ENCODE measurements around the gene SGIP1. TPM values are rescaled to one million over a fixed set of nuclear protein-coding genes. Genes with fewer than 3 reads are reported as not detected.

Gene SGIP1
- total and polyA plus RNA-seq, 2 of the 4 experiments (the other 2 are of a cell fraction) = 27.1 to 42.7 TPM

- no peak overlapping the region for H3K4me2 ChIP-seq (ENCODE audit: low read depth, low read length)
- H4K5ac ChIP-seq (ENCODE audit: low read depth, low read length) = no peak overlapping the region
- H2BK120ac ChIP-seq (ENCODE audit: low read depth, low read length) = no peak overlapping the region
- peaks cover 34 to 69% of the 10 kb centered on the region in 2 experiments for H3K79me1 ChIP-seq (ENCODE audit: low read depth in 1 of 2, low read length in 2 of 2)
- peaks cover 12% of the 10 kb centered on the region; the same call in 1 of the 2 replicates for H4K20me1 ChIP-seq (ENCODE audit: insufficient read depth, low read length)
- peaks cover 28% of the 10 kb centered on the region for H3K36me3 ChIP-seq (ENCODE audit: control insufficient read depth, insufficient read depth, low read length)
- H2BK20ac ChIP-seq (ENCODE audit: low read depth, low read length) = no peak overlapping the region
- no peak overlapping the region for H2AK9ac ChIP-seq (replicated peaks; ENCODE audit: low read depth, low read length, poor library complexity)
- H3K4me3 ChIP-seq (ENCODE audit: insufficient read depth, low read depth, low read length) = no peak overlapping the region
- no peak overlapping the region for H3K23ac ChIP-seq (ENCODE audit: low read depth, low read length)
- H2BK5ac ChIP-seq (ENCODE audit: low read depth, low read length, poor library complexity, severe bottlenecking) = no peak overlapping the region
- H2BK15ac ChIP-seq (ENCODE audit: low read depth, low read length) = no peak overlapping the region
- no peak overlapping the region for H3K56ac ChIP-seq (ENCODE audit: extremely low read depth, insufficient read depth, low read length)
- TF ChIP-seq NFE2L2 (IDR thresholded peaks at IDR 0.05; ENCODE audit: low read depth, low read length) (no peak), CTCF (conservative IDR thresholded peaks at IDR 0.05; ENCODE audit: low read depth, low read length) (no peak), BHLHE40 (IDR thresholded peaks at IDR 0.05; ENCODE audit: low read depth, low read length) (no peak), MXI1 (IDR thresholded peaks at IDR 0.05; ENCODE audit: borderline replicate concordance, low read depth, low read length) (no peak), RCOR1 (IDR thresholded peaks at IDR 0.05; ENCODE audit: insufficient replicate concordance, low read length) (no peak), MAZ (IDR thresholded peaks at IDR 0.05; ENCODE audit: borderline replicate concordance, low read depth, low read length) (no peak), CEBPB (IDR thresholded peaks at IDR 0.05; ENCODE audit: low read depth, low read length) (no peak), ELK1 (IDR thresholded peaks at IDR 0.05; ENCODE audit: borderline replicate concordance, low read depth, low read length) (no peak), CHD1 (IDR thresholded peaks at IDR 0.05; ENCODE audit: low read depth, low read length) (no peak), MAFK (IDR thresholded peaks at IDR 0.05; ENCODE audit: low read depth, low read length) (no peak), POLR2A (IDR thresholded peaks at IDR 0.05; ENCODE audit: low read depth, low read length) (no peak), USF2 (IDR thresholded peaks at IDR 0.05; ENCODE audit: low read depth, low read length) (no peak), SMC3 (IDR thresholded peaks at IDR 0.05; ENCODE audit: low read depth, low read length) (no peak), FOS (IDR thresholded peaks at IDR 0.05; ENCODE audit: low read depth, low read length) (no peak), RFX5 (IDR thresholded peaks at IDR 0.05; ENCODE audit: low read depth, low read length) (no peak)
- no peak overlapping the region for H3K9ac ChIP-seq (ENCODE audit: low read depth, low read length)
- CTCF ChIA-PET = no interaction called here
- DNase-seq = no peak
- intact Hi-C loops (cut with micrococcal nuclease) (no loop called here), in situ Hi-C loops (cut with MboI; ENCODE audit: low sequenced_read_pairs) (no loop called here), dilution Hi-C loops (cut with HindIII; ENCODE audit: low sequenced_read_pairs, unreplicated experiment) (no loop called here)
- H2AFZ ChIP-seq (replicated peaks; ENCODE audit: low read length, poor library complexity) = no peak overlapping the region
- no peak overlapping the region for H3K14ac ChIP-seq (replicated peaks; ENCODE audit: low read depth, low read length)
- POLR2A ChIA-PET (ENCODE audit: unreplicated experiment) = no interaction called here
- H3K18ac ChIP-seq (ENCODE audit: low read depth, low read length) = no peak overlapping the region
- H4K91ac ChIP-seq (ENCODE audit: insufficient read depth, low read depth, low read length) = no peak overlapping the region
- peaks cover 2% of the 10 kb centered on the region; the same call in 1 of the 2 replicates for H3K4me1 ChIP-seq (ENCODE audit: control insufficient read depth, insufficient read depth, low read length)
- H3K9me1 ChIP-seq (ENCODE audit: insufficient read depth, low read length) = peaks cover 10% of the 10 kb centered on the region
- no peaks in the 10 kb centered on the region for H3K9me3 ChIP-seq (ENCODE audit: control insufficient read depth, insufficient read depth, low read length)
- H3K27me3 ChIP-seq (ENCODE audit: control insufficient read depth, insufficient read depth, low read length) = no peaks in the 10 kb centered on the region
- ATAC-seq (ENCODE audit: low read depth) = no peak
- TSS peak; percentile 19 for BruUV-seq (replicated peaks)
- no peak overlapping the region for H3K4ac ChIP-seq (ENCODE audit: low read depth, low read length)
- no peak overlapping the region for H2AK5ac ChIP-seq (ENCODE audit: low read depth, low read length)
- no peak overlapping the region for H4K8ac ChIP-seq (ENCODE audit: low read depth in 2 of 2, low read length in 2 of 2)
- H3K27ac ChIP-seq (ENCODE audit: insufficient read depth, low read length) = no peak overlapping the region
Measured at GRCh38 chr1:66626261-66626660, 92.3 kb downstream of the SGIP1 start.

Measured in IMR-90 (cell line).